Nucleus accumbens (tissue), 56 donors: ENCODE data around the gene PARD3B.

Experiments used
- DNase-seq, 56 donors: peaks; one replicate each; lab custom pipeline; 2025; lab: John Stamatoyannopoulos, UW

The PARD3B gene

GRCh38 chr2:205654878-205655605 lies 1109.8 kb downstream of the PARD3B start:
- DNase-seq = no peak

GRCh38 chr2:205655779-205656456 lies 1110.6 kb downstream of the PARD3B start:
- DNase-seq = no peak

- no peak for DNase-seq
These were observed 1111.2 kb downstream of the PARD3B start for GRCh38 chr2:205656461-205656860.

DNA sequence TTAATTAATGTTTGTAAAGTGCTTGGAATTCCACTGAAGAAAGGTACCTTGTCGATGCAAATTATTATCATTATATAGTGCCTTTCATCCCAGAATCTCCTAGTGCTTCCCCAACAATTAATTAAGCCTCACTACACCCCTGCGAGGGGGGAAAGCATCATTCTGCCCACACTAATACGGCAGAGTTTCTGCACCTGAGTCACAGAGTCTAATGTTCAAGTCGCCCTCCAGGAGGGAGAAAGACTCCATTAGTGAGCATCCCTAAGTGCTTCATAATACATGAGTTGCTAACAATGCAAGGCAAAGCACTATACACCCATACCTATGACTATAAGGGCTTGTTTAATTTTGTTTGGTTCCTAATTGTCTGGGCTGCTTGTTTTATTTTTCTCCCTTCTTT lies 1111.7 kb downstream of the PARD3B start:
- DNase-seq = no peak

DNA sequence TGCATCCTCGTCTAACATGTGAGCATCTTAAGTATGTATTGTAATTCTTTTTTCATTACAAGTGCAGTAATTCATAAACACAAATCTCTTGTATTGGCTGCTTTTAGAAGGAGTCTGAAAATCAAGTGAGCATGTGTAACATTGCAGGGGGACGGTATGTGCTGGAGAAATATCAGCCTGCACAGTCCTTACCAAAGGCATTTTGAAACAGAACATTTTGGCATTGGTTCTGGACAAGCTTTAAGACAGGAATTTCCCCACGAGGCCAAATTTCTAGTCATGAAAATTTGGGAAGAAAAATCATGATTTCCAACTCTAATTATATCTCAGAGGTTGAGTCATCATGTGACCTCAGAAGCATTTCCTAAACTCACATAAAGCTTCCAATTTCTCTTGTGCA lies 1112.3 kb downstream of the PARD3B start:
- no peak for DNase-seq

DNA sequence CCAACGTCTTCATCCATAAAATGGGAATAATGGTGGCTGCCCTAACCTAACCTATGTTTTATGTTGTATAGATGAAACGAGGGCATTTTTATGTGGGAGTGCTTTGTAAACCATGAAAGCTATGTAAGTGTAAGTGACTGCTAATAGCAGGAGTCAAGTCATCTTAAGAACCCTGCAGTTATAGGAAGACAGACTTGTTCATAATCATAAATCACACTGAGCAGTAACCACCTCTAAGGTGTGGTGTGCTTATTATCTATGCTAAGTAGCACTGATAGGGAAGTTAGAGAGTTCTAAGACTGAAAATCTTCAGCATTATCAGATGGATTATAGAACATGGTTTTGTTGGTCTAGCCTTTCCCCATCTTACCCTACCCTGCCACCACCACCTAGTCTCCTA lies 1112.8 kb downstream of the PARD3B start:
- DNase-seq = no peak

GRCh38 chr2:205658572-205658971 lies 1113.3 kb downstream of the PARD3B start:
- no peak for DNase-seq

GRCh38 chr2:205659922-205660321 lies 1114.6 kb downstream of the PARD3B start:
- no peak for DNase-seq

GRCh38 chr2:205660521-205661124 lies 1115.3 kb downstream of the PARD3B start:
- no peak for DNase-seq

DNA sequence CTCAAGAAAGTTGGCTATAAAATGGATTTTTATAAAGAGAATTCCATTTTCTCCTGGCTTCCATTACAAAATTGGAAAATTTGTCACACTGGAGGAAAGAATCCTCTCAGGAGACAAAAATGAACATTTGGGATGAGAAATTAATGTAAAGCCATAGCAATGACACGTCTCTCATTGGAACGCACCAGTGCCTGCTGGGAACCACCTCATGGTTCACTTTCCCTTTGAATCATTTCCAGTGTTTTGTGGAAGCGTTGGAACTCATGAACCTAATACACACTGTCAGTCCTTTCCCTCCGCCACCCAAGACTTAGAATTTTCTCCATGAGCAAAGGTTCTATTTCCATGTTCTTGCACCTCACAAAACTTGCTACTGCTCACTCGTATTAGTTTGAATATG lies 1116.0 kb downstream of the PARD3B start:
- no peak for DNase-seq

DNA sequence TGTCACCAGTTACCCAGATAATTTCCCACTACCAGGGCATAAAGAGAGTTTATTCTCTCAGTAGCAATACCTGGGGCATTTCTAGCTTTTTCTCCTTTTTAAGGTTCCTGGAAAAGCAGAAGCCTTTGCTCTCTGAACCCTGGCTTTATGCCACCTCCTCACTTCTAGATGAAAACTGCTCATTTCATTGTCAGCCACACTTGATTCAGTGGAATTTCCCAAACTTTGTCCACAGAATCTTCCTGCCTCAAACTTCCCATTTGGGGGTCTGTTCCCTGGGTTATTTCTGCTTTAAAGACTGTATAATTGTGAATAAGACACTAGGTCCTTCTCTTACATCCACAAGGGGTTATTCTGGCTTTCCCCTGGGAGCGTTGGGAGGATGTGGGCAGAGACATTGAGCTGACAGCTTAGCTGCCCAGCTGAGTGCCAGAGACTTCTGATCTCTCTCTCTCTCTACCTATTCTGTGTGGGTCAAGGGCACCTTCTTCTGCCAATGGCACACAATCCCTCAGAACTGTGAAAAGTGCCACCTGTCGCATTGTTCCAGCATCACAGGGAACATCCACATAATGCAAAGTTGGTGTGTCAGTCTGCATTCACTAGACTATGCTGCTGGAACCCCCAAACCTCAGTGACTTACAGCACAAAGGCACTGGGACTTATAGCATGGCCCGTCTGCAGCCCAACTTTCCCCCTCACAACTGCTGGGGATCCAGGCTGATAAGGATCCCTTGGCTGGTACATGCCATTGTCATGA lies 1117.1 kb downstream of the PARD3B start:
- DNase-seq = no peak

GRCh38 chr2:205665791-205666190 lies 1120.5 kb downstream of the PARD3B start:
- no peak for DNase-seq
